A673 (cell line): ENCODE results near the gene EIF5. TPM values are rescaled to one million over a fixed set of nuclear protein-coding genes. Genes with fewer than 3 reads are reported as not detected.

Experiments used
- BruUV-seq: library from RNA; stranded (reverse); fragments of 400-500 nt; replicated peaks from 2 replicates; lab custom pipeline; 2021; lab: Mats Ljungman, UMichigan
- CTCF ChIA-PET: fragments of 300-600 bp; sonication (Branson Sonifier 250); formaldehyde crosslinking; loops from one replicate; lab custom pipeline; 2022; ENCODE audit warnings: antibody characterized with exemption; lab: Charles Lee
- POLR2A ChIA-PET: fragments of 300-600 bp; sonication (Branson Sonifier 250); formaldehyde crosslinking; loops from one replicate; lab custom pipeline; 2022; ENCODE audit warnings: antibody characterized with exemption; ENCODE audit not compliant: low non-redundant PET; lab: Charles Lee
- DNase-seq: peaks from one replicate; pipeline ENCODE4 v3.0.0-alpha.2; 2015; ENCODE audit warnings: low spot score
- H3K27ac ChIP-seq: fragments of 200-600 bp; sonication (generic); 2 replicates; pipeline ENCODE4 v1.5.1; 2016; ENCODE audit warnings: mixed run types, low read depth, mild to moderate bottlenecking, mixed read lengths, antibody characterized with exemption, low read length; ENCODE audit not compliant: poor library complexity, severe bottlenecking
- H3K27me3 ChIP-seq: fragments of 200-600 bp; sonication (generic); replicated peaks from 2 replicates; pipeline ENCODE4 v1.6.1; 2017; ENCODE audit warnings: mixed run types, low read depth, mild to moderate bottlenecking, mixed read lengths, antibody characterized with exemption, low read length; ENCODE audit not compliant: insufficient read depth, poor library complexity
- H3K36me3 ChIP-seq: fragments of 200-600 bp; sonication (generic); 2 replicates; pipeline ENCODE4 v1.6.1; 2016; ENCODE audit warnings: mixed run types, mild to moderate bottlenecking, mixed read lengths, antibody characterized with exemption, low read length; ENCODE audit not compliant: insufficient read depth, poor library complexity, severe bottlenecking
- H3K4me1 ChIP-seq: fragments of 200-600 bp; sonication (generic); 2 replicates; pipeline ENCODE4 v1.6.1; 2017; ENCODE audit warnings: mixed run types, mild to moderate bottlenecking, mixed read lengths, antibody characterized with exemption, low read length; ENCODE audit not compliant: insufficient read depth, poor library complexity, severe bottlenecking
- H3K4me3 ChIP-seq: fragments of 200-600 bp; sonication (generic); 2 replicates; pipeline ENCODE4 v1.5.1; 2016; ENCODE audit warnings: low read depth, mixed run types, mild to moderate bottlenecking, mixed read lengths, low read length; ENCODE audit not compliant: poor library complexity, severe bottlenecking
- H3K9me3 ChIP-seq: fragments of 200-600 bp; sonication (generic); 2 replicates; pipeline ENCODE4 v1.6.1; 2016; ENCODE audit warnings: mixed run types, low read depth, mild to moderate bottlenecking, mixed read lengths, antibody characterized with exemption, low read length; ENCODE audit not compliant: poor library complexity, severe bottlenecking
- EZH2 ChIP-seq: fragments of 200-600 bp; sonication (generic); IDR thresholded peaks from 2 replicates; pipeline ENCODE4 v1.6.1; 2017; ENCODE audit warnings: borderline replicate concordance, low read depth, mild to moderate bottlenecking, mixed read lengths, antibody characterized with exemption, low read length; ENCODE audit not compliant: poor library complexity, severe bottlenecking
- intact Hi-C: fragments of 100-400 bp; cut with micrococcal nuclease; formaldehyde crosslinking; loops from one replicate; pipeline ENCODE4 v1.10.0; 2022; ENCODE audit not compliant: unreplicated experiment
- total RNA-seq: library from RNA; stranded (reverse); gene quantifications from 2 replicates; pipeline ENCODE4 v1.2.3, GENCODE V29; 2021
- TF ChIP-seq, protein P1 (sequence below): fragments of 300-800, 200-600 bp; sonication (generic); conservative IDR thresholded peaks from 2 replicates; pipeline ENCODE4 v1.5.1; 2017; ENCODE audit warnings: low read depth, mild to moderate bottlenecking, antibody characterized with exemption, low read length, moderate library complexity, mixed read lengths

EIF5 gene
- total RNA-seq, 1 experiment from 2014 or later: 446 TPM

DNA sequence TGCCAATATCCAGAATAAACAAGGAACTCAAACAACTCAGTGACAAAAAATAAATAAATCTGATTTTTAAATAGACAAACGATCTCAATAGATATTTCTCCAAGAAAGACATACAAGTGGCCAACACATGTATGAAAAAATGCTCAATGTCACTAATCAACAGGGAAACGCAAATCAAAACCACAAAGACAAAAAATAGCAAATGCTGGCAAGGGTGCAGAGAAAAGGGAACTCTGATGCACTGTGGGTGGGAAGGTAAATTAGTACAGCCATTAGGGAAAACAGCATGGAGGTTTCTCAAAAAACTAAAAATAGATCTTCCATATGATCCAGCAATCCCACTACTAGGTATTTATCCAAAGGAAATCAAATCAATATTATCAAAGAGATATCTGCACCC, 3.5 kb upstream of the EIF5 start:
- peaks cover 3% of the 10 kb centered on the region for H3K36me3 ChIP-seq
- H3K27me3 ChIP-seq: no peaks in the 10 kb centered on the region
- no peak overlapping the region for H3K27ac ChIP-seq
- no TSS peak for BruUV-seq
- DNase-seq: no peak
- no peak overlapping the region for H3K4me3 ChIP-seq
- ChIA-PET POLR2A (no interaction called here), CTCF (interaction anchor here (0.7 kb wide), 1 partner anchor 169 kb away, joined by 4 read pairs; no protein-coding TSS in a partner anchor)
- TF ChIP-seq EZH2: no peak
- TF ChIP-seq, protein P1, sequence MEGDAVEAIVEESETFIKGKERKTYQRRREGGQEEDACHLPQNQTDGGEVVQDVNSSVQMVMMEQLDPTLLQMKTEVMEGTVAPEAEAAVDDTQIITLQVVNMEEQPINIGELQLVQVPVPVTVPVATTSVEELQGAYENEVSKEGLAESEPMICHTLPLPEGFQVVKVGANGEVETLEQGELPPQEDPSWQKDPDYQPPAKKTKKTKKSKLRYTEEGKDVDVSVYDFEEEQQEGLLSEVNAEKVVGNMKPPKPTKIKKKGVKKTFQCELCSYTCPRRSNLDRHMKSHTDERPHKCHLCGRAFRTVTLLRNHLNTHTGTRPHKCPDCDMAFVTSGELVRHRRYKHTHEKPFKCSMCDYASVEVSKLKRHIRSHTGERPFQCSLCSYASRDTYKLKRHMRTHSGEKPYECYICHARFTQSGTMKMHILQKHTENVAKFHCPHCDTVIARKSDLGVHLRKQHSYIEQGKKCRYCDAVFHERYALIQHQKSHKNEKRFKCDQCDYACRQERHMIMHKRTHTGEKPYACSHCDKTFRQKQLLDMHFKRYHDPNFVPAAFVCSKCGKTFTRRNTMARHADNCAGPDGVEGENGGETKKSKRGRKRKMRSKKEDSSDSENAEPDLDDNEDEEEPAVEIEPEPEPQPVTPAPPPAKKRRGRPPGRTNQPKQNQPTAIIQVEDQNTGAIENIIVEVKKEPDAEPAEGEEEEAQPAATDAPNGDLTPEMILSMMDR: no peak
- intact Hi-C loops: no loop called here
- no peaks in the 10 kb centered on the region for H3K9me3 ChIP-seq
- peaks cover 11% of the 10 kb centered on the region for H3K4me1 ChIP-seq

DNA sequence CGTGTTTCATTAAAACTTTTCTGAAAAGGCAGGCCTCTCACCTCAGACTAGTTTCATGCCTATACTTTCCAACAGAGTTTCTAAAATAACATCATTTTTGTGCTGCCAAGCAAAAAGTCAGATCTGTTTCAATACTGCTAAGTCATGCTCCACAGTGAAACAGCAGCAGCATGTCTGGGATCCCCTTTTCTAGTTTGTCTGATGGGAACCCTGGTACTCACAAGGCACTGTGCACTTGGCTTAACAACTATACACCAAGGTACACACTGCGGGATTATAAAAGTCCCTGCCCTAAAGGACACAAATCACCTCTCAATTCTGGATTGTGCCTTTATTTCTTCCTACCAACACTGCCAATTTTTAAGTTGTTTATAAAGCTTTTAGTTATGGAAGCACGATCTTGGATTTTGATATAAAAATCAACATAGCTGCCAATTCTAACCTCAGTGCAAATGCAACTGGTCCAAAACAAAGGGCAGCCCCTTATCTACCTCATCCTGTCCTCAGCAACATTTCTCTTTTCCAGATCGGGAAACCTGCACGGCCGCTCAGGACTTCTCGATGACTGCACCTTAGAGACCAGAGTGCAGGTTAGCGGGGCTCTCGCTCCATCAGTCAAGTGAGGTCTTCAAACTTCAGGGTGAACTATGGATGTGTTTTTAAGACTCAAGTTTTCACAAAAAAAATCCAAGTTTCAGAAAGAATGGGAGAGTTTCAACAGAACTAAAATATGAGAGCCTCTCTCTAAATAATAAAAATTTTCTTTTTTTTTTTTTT, 1.7 kb upstream of the EIF5 start:
- TSS peak; percentile 59 for BruUV-seq
- ChIA-PET POLR2A (no interaction called here), CTCF (no interaction called here)
- no peak for DNase-seq
- Histone ChIP-seq H3K9me3 (no peaks in the 10 kb centered on the region), H3K4me3 (peak overlapping the region; percentile 90), H3K27ac (peak overlapping the region; percentile 99), H3K27me3 (no peaks in the 10 kb centered on the region), H3K36me3 (peaks cover 21% of the 10 kb centered on the region), H3K4me1 (peaks cover 18% of the 10 kb centered on the region)
- intact Hi-C loops: no loop called here
- TF ChIP-seq, protein P1: no peak
- TF ChIP-seq EZH2: no peak

DNA sequence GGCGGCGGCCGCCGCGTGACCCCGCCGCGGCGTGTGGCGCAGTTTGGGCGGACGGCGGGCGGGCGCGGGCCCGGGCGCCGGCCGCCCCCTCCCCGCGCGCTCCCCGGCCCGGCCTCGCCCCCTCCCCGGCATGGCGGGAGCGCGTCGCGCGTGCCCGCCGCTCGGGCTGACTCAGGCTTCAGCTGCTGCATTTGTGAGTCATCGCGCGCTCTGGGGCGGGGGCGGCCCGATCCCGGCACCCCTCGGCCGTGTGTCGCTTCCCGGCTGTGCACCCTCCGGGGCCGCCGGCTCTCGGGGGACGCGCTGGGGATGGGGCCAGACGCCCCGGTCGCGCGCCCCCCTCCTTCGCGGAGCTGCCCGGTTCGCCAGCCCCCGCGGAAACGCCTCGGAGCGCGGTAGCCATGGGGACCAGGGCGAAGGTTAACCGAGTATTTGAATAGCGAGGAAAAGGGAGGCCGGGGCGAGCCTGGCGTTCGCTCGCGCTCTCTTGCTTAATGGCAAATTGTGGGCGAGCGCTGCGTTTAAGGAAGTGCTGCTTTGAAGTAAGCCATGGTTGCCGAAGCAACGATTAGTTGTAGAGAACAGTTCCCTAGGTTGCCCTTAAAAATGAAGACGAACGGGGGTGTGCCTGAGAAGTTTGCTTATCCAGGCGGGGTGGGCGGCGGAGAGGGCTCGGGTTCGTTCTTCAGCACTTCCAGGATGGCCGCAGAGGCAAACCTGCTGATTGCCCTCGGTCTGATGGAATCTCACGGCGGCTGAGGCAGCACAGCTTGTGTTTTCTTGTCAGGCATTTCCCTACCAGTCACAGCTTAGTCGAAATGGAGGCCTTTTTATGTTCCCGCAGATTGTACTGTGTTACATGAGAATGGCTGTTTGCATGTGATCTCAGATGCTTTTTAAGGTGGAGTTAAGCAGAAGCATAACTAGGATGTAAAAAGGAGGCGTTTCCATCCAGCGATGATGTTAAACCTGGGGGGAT, 896 bp downstream of the EIF5 start:
- peaks cover 18% of the 10 kb centered on the region for H3K4me1 ChIP-seq
- H3K27me3 ChIP-seq: no peaks in the 10 kb centered on the region
- H3K27ac ChIP-seq: peak overlapping the region; percentile 99
- peak overlapping the region; percentile 90 for H3K4me3 ChIP-seq
- CTCF ChIA-PET: no interaction called here
- TSS peak; percentile 43 for BruUV-seq
- H3K36me3 ChIP-seq: peaks cover 47% of the 10 kb centered on the region
- POLR2A ChIA-PET: interaction anchor here (0.6 to 1.7 kb wide), 3 partner anchors 9 to 11 kb away, joined by 3 to 5 read pairs (median 3); no protein-coding TSS in a partner anchor
- intact Hi-C loops: no loop called here
- no peak for TF ChIP-seq EZH2
- TF ChIP-seq, protein P1: no peak
- DNase-seq: peak; percentile 70
- H3K9me3 ChIP-seq: no peaks in the 10 kb centered on the region
